Adrenal gland (tissue), 5 donors: ENCODE measurements around the gene ZNF302.

Experiments
- POLR2A ChIP-seq, 2 donors: fragments of 450-650 bp; IDR thresholded peaks; one replicate each; pipeline ENCODE4 v1.6.1; 2017; ENCODE audit warnings: antibody characterized with exemption in 2 of 2, mild to moderate bottlenecking in 2 of 2, moderate library complexity in 1 of 2
- TF ChIP-seq, protein P1 (sequence below), 6 experiments: fragments of 450-650 bp in 4 of 6; fragments of 200-600 bp in 2 of 6; sonication (generic) in 1 of 6; IDR thresholded peaks; 1 replicate in 5 of 6; 2 replicates in 1 of 6; pipeline versions ENCODE4 v1.5.1 to v1.8.0; 2016 to 2021; ENCODE audit warnings: antibody characterized with exemption in 6 of 6, mild to moderate bottlenecking in 2 of 6, moderate library complexity in 1 of 6
- donor health status: DM: no; HTN: no; CAD: no.

DNA sequence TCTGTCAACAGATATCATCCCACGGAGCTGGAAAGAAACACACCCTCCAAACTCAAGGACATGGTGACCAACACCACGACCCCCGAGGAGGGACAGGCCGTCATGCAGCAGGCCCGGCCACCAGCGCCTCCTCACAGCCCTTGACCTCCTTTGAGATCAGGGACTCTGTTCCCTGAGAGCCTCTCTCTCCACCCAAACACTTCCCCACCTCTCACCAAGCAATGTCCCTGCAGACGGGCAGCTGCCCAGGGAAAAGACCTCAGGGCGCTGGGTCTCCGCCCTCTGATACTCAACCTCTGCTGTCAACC, 10.6 kb upstream of the ZNF302 start:
- no peak for TF ChIP-seq POLR2A (IDR thresholded peaks at IDR 0.05)
- TF ChIP-seq, protein P1, sequence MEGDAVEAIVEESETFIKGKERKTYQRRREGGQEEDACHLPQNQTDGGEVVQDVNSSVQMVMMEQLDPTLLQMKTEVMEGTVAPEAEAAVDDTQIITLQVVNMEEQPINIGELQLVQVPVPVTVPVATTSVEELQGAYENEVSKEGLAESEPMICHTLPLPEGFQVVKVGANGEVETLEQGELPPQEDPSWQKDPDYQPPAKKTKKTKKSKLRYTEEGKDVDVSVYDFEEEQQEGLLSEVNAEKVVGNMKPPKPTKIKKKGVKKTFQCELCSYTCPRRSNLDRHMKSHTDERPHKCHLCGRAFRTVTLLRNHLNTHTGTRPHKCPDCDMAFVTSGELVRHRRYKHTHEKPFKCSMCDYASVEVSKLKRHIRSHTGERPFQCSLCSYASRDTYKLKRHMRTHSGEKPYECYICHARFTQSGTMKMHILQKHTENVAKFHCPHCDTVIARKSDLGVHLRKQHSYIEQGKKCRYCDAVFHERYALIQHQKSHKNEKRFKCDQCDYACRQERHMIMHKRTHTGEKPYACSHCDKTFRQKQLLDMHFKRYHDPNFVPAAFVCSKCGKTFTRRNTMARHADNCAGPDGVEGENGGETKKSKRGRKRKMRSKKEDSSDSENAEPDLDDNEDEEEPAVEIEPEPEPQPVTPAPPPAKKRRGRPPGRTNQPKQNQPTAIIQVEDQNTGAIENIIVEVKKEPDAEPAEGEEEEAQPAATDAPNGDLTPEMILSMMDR (IDR thresholded peaks at IDR 0.05): no peak
